AG04449 (cell line): Measurements from ENCODE around the gene RAPGEF2.

Experiments used
- CTCF ChIA-PET: fragments of 350-600 bp; formaldehyde crosslinking; extraction: SDS; loops from one replicate; lab custom pipeline; 2021; ENCODE audit warnings: antibody characterized with exemption; lab: Yijun Ruan, JAX
- POLR2A ChIA-PET: fragments of 400-600, 350-600 bp; formaldehyde crosslinking; extraction: SDS; loops from one replicate; lab custom pipeline; 2020; ENCODE audit warnings: antibody characterized with exemption, inconsistent platforms; lab: Yijun Ruan, JAX
- DNase-seq: peaks from one replicate; pipeline ENCODE4 v3.0.0-alpha.2; 2010; ENCODE audit warnings: low read depth, low spot score
- H3K4me3 ChIP-seq: 2 replicates; pipeline ENCODE4 v1.5.1; 2011; ENCODE audit warnings: low read depth, mild to moderate bottlenecking, control low read depth, low read length
- CTCF ChIP-seq: IDR thresholded peaks from one replicate; pipeline ENCODE4 v1.5.1; 2011; ENCODE audit warnings: mild to moderate bottlenecking, moderate library complexity, low read length, control low read depth, inconsistent platforms; ENCODE audit not compliant: insufficient read depth; ENCODE audit errors: missing control alignments

The RAPGEF2 gene

GRCh38 chr4:159131564-159131963 is 28.7 kb downstream of the RAPGEF2 start:
- H3K4me3 ChIP-seq, result no peak overlapping the region
- ChIA-PET CTCF (no interaction called here), POLR2A (no interaction called here)
- DNase-seq, result no peak
- TF ChIP-seq CTCF, result no peak

- no peak overlapping the region for H3K4me3 ChIP-seq
- POLR2A ChIA-PET, result no interaction called here
- DNase-seq, result no peak
- no peak for TF ChIP-seq CTCF
- CTCF ChIA-PET, result no interaction called here
Measured at GRCh38 chr4:159134429-159134828, 31.6 kb downstream of the RAPGEF2 start.

GRCh38 chr4:159137176-159137575 is 34.3 kb downstream of the RAPGEF2 start:
- CTCF ChIA-PET, result interaction anchor here (1.1 to 1.6 kb wide), 2 partner anchors 9 to 19 kb away, joined by 3 to 4 read pairs; no protein-coding TSS in a partner anchor
- no peak for DNase-seq
- no peak overlapping the region for H3K4me3 ChIP-seq
- TF ChIP-seq CTCF, result no peak
- POLR2A ChIA-PET, result no interaction called here

- TF ChIP-seq CTCF, result no peak
- ChIA-PET POLR2A (no interaction called here), CTCF (interaction anchor here (0.8 to 1.6 kb wide), 3 partner anchors 10 to 63 kb away, joined by 3 to 4 read pairs (median 3); no protein-coding TSS in a partner anchor)
- DNase-seq, result no peak
- H3K4me3 ChIP-seq, result no peak overlapping the region
Measured at GRCh38 chr4:159138436-159138835, 35.6 kb downstream of the RAPGEF2 start.

- ChIA-PET CTCF (no interaction called here), POLR2A (no interaction called here)
- no peak for TF ChIP-seq CTCF
- no peak for DNase-seq
- H3K4me3 ChIP-seq, result no peak overlapping the region
Measured at GRCh38 chr4:159141193-159141592, 38.3 kb downstream of the RAPGEF2 start.

- no peak for DNase-seq
- no peak for TF ChIP-seq CTCF
- CTCF ChIA-PET, result no interaction called here
- POLR2A ChIA-PET, result no interaction called here
- no peak overlapping the region for H3K4me3 ChIP-seq
Measured at GRCh38 chr4:159142241-159142640, 39.4 kb downstream of the RAPGEF2 start.
